ENCODE measurements around the gene ROR2.

The ROR2 gene

GRCh38 chr9:91948101-91948596 lies 1.9 kb downstream of the ROR2 start:
- DNase-seq = peak; percentile 59

GRCh38 chr9:91946653-91947488 lies 3.2 kb downstream of the ROR2 start:
- peak; percentile 26 for DNase-seq

GRCh38 chr9:91946196-91946595 lies 3.8 kb downstream of the ROR2 start:
- no peak for DNase-seq

DNA sequence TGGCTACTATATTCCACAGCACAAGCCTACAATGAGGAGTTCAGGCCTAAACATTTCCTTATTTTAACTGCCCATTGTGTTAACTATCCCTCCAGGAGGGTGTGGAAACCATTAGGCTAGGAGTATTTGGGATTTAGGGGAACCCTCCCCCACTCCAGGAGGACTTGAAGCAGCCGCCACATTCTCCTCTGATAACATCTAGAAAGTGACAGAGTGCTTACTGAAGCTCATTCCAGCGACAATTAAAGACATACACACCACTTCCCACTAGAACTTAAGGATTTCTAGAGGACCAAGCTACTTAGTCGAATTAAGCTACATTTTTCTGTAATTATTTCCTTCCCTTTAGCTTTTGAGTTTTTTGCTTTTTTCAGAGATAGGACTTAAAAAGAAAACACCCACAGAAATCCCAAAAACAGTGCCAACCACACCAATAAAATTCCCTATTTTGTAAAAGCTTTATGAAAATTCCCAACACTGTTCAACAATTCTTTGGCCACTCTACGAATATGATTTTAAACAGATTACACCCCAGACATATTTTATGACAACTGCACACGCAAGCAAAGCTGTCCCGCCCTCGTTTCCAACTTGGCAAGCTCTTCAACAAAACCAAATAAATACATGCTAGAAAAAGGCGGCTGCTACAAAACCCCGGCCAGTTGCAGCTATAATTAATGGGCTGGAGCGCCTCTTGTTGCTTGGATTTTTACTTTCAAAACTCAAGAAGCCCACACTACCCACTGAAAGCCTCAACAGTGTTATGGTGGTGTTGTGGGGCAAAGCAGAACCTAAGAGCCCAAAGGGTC lies 4.5 kb downstream of the ROR2 start:
- peak; percentile 83 for DNase-seq

DNA sequence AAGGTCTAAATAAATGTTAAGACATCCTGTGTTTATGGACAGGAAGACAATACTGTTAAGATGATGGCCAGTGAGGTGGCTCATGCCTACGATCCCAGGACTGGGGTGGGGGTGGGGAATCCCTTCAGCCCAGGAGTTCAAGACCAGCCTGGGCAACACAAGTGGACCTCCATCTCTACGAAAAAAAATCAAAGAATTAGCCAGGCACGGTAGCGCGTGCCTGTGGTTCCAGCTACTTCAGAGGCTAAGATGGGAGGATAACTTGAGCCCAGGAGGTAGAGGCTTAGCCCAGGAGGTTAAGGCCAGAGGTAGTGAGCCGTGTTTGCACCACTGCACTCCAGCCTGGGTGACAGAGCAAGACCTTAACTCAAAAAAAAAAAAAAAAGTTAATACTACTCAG lies 5.3 kb downstream of the ROR2 start:
- DNase-seq = no peak

DNA sequence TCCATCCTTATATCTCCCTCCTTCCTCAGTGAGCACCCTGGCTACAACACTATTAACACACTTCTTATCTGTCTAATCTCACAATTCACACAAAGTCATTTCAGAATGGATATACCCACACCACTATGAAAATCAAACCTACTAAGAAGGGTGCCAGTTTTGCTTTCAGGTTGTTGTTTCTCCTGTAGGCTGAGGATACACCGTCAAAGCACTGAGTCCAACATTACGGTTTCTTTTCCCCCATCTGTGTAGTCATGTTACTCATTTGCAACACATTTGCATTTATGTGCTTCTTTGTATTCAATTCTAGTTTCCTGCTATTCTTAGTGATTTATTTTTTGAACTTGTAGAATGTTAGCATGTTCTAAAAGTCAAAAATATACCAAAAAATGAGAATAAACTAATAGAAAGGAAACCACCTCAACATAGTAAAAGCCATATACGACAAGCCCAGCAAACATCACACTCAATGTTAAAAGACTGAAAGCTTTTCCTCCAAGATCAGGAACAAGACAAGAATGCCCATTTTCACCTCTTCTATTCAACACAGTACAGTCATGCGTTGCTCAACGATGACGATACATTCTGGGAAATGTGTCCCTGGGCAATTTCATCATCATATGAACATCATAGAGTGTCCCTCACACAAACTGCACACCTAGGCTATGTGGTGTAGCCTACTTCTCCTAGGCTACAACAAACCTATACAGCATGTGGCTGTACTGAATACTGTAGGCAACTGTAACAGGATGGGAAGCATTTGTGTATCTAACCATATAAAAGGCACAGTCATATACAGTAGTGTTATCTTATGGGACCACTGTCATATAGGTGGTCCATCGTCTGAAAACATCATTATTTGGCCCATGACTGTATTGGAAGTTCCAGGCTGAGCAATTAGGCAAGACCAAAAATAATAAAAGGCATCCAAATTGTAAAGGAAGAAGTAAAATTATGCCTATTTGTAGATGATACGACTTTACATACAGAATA lies 6.3 kb downstream of the ROR2 start:
- peak; percentile 25 for DNase-seq

- DNase-seq = peak; percentile 66
Observed at GRCh38 chr9:91942201-91942600, 7.8 kb downstream of the ROR2 start.

DNA sequence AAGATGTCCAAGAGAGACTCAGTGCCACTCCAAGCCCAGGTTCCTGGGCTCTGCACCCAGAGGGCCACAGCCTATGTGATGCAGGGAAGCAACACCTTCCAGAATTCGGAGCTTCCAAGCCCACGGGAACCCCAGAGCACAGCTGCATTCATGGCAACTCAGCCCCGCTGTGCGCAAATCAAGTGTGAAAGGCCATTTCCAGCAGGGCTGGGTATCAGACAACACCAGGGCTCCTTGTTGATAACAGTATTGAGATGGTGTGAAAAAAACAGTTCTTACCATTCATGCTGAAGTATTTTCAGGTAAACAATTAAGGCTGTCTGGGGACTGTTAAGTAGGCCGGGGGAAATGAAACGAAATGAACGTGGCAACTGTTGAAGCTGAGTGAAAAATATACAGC lies 10.1 kb downstream of the ROR2 start:
- no peak for DNase-seq

DNA sequence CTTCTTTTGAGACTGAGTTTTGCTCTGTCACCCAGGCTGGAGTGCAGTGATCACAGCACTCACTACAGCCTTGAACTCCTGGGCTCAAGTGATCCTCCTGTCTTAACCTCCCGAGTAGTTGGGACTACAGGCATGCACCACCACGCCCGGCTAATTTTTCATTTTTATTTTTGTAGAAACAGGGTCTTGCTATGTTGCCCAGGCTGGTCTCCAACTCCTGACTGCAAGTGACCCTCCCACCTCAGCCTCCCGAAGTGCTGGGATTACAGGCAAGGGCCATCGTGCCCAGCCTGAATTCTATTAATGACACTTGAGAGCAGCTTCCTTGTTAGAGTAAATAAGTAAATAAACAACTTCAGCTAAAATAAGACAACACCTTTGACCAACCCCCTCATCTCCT lies 12.3 kb downstream of the ROR2 start:
- no peak for DNase-seq

DNA sequence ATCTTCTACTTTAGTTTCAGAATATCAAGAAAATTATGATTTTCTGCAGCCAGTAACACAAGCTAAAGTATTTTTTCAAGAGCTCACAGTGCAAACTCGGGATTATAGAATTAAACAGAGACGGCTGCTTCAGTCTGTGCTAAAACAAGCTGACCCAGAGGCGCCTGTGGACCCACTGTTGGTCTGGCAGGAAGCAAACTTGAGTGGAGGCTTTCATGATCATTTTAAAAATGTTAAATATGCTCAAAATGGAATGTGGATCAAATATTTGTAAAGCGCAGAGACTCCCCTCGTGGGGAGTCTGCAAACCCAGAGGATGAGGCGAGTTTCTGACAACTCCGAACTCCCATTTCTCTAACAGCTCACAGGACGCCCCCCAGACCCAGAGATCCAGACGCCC lies 13.0 kb downstream of the ROR2 start:
- peak; percentile 24 for DNase-seq

- DNase-seq = no peak
Observed at GRCh38 chr9:91935805-91936514, 14.1 kb downstream of the ROR2 start.

DNA sequence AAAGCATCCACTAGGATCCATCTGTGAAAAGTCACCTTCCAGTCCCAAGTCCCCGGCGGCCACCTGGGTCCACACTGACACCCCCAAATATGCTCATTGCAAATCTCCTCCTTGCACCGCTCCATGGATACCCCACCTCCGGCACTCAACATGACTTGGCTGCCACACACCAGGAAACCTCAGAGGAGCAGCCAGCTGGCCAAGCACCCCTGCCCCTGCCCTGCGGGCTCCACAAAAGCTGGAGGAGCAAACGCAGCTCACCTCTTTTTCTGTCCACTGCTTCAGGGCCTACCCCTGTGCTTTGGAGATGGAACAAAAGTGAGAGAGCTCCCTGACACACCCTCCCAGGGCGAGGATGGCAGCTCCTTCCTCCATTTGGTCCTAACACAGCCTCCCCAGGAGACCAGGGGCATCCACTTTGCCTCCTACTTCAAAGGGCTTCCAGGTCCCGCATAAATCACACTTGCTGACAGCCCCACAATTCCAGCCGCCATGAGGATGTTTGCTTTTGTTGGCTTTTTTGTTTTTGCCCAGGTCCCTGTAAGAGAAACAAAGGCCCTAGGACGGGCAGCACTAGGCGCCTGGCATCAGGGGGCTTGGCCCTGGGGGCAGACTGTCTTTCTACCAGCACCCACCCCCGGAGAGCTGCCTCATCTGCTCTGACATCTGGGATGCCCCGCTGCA lies 14.8 kb downstream of the ROR2 start:
- DNase-seq = no peak

- DNase-seq = no peak
Observed at GRCh38 chr9:91934654-91935053, 15.4 kb downstream of the ROR2 start.

GRCh38 chr9:91933556-91934352 lies 16.3 kb downstream of the ROR2 start:
- DNase-seq = no peak

DNA sequence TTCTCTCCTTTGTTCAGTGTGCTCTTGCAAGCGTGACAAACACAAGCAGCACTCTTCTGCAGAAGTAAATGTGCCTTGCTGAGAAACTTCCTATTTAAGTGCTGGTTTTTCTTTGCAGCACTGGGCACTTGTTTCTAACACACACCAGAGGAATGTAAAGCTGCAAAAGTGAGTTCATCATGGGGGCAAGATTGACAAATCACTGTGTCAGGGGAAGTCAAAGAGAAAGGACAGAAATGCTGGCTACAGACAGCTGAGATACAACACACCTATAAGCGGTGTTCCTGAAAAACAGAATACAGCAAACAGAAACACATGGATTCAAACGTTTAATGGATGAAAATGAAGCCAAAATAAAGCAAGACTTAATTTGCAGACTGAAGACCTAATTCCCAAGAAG lies 19.6 kb downstream of the ROR2 start:
- peak; percentile 38 for DNase-seq

GRCh38 chr9:91929331-91929730 lies 20.7 kb downstream of the ROR2 start:
- DNase-seq = no peak

GRCh38 chr9:91927922-91928510 lies 22.0 kb downstream of the ROR2 start:
- DNase-seq = no peak

- DNase-seq = no peak
Observed at GRCh38 chr9:91924090-91924489, 25.9 kb downstream of the ROR2 start.

DNA sequence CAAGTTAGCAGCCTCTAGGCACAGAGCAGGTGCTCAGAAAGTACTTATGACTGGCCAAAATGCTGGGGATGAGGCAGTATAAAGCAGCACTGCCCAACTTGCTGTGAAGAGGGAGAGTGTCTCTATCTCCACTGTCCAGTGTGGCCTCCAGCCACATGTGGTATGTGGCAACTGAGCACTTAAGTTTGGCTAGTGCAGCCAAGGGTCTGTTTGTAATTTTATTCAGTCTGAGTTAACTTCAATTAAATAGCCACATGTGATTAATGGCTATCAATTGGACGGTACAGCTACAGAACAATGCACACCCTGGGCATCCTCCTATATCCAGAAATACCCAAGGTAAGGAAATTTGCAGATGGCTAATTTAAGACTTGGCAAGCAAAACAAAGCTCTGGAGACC lies 26.9 kb downstream of the ROR2 start:
- no peak for DNase-seq

DNA sequence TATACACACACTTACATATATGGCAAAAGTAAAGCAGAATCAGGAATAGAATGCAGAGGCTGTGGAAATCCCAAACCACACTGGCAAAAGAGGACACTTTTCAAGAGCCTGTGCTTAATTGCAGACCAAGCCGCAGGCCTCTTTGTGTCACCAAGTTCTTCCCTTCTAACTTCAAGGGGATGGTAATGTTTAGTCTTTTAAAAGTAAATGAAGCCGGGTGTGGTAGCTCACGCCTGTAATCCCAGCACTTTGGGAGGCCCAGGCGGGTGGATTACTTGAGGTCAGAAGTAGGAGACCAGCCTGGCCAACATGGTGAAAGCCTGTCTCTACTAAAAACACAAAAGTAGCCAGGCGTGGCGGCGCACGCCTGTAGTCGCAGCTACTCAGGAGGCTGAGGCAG lies 28.7 kb downstream of the ROR2 start:
- no peak for DNase-seq

Measured in fibroblast of skin of right quadriceps (primary cell).